ENCODE data around the gene ASXL2.

ASXL2 gene

DNA sequence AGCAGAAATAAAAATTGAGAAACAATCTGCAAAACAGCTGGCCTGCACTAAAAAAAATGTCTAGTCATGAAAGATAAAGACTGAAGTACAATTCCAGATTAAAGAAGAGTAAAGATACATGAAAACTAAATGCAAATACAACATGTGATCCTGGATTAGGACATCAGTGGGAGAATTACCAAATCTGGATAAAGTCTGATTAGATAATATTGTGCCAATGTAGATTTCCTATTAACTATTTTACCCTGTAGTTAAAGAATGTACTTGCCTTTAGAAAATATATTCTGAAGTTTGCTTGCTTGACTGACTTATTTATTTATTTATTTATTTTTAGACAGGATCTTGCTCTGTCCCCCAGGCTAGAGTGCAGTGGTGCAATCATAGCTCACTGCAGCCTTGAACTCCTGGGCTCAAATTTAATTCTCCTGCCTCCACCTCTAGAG is 58.7 kb downstream of the ASXL2 start:
- TF ChIP-seq CTCF (IDR thresholded peaks at IDR 0.05), result no peak

- no peak for TF ChIP-seq CTCF (IDR thresholded peaks at IDR 0.05)
These were observed 60.7 kb downstream of the ASXL2 start for GRCh38 chr2:25817630-25818029.

- no peak for TF ChIP-seq CTCF (IDR thresholded peaks at IDR 0.05)
These were observed 61.3 kb downstream of the ASXL2 start for GRCh38 chr2:25817006-25817405.

- no peak for TF ChIP-seq CTCF (IDR thresholded peaks at IDR 0.05)
These were observed 62.0 kb downstream of the ASXL2 start for GRCh38 chr2:25816249-25816648.

- no peak for TF ChIP-seq CTCF (IDR thresholded peaks at IDR 0.05)
These were observed 63.6 kb downstream of the ASXL2 start for GRCh38 chr2:25814681-25815080.

DNA sequence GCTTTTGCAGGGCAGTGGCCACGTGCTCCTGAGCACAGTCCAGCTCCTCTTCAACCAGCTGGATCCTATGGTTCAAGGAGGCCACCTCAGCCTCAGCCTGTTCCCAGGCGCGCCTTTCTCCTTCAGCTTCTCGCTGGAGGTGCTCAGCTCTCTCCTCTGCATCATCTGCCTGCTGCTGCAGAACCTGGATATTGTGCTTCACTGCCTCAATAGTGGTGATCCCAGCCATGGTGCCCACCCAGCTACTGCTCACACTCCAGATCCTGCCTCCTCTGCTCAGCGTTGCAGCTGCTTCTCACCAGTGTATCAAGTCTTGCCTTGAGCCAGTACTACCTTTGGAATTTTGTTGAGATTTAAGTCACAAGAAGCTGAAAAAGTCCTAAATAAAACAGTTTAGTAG is 67.9 kb downstream of the ASXL2 start:
- no peak for TF ChIP-seq CTCF (IDR thresholded peaks at IDR 0.05)

GRCh38 chr2:25809646-25810045 is 68.6 kb downstream of the ASXL2 start:
- no peak for TF ChIP-seq CTCF (IDR thresholded peaks at IDR 0.05)

GRCh38 chr2:25808006-25808383 is 70.3 kb downstream of the ASXL2 start:
- no peak for TF ChIP-seq CTCF (IDR thresholded peaks at IDR 0.05)
